D721Med (cell line): ENCODE results near the gene ABCF3.

Experiments used
- DNase-seq: peaks from one replicate; pipeline ENCODE4 v3.0.0; 2011; ENCODE audit warnings: low spot score; ENCODE audit not compliant: insufficient read length
- FAIRE-seq: peaks from 2 replicates; lab custom pipeline; 2011; peaks lifted over from hg19 to GRCh38; lab: Jason Lieb, UNC
- TF ChIP-seq, protein P1 (sequence below): IDR thresholded peaks from 2 replicates; pipeline ENCODE4 v1.5.1; 2012; ENCODE audit warnings: mild to moderate bottlenecking, control low read depth; ENCODE audit not compliant: insufficient read depth; ENCODE audit errors: missing control alignments

ABCF3 gene

DNA sequence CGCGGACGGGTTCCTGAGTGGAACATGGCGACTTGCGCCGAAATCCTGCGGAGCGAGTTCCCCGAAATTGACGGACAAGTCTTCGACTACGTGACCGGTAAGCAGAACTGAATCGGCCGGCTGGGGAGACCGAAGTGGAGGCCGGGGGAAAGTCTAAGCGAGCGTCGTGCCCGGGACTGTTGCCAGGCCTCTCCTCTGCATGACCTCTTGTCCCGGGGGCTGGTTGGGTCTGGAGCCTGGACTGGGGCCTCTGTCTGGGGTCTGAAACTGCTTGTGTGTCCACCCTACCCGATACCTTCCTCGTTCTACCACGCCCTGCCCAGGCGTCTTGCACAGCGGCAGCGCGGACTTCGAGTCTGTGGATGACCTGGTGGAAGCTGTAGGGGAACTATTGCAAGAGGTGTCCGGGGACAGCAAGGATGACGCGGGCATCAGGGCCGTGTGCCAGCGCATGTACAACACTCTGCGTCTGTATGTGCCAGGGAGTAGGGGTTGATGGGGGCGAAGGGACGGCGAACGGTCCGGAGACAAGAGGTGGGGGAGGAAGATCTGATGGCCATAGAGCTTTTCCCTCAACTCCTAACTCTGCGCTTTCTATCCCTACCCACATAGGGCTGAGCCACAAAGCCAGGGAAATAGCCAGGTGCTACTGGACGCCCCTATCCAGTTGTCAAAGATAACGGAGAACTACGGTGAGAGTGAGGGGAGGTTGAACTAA is at the start of gene ABCF3:
Gene ABCF3, plus strand, starts transcription at position 16 of the 718 bp plus-strand sequence. Its CDS starts 9 bp downstream, at position 25.
- DNase-seq: no peak
- TF ChIP-seq, protein P1, sequence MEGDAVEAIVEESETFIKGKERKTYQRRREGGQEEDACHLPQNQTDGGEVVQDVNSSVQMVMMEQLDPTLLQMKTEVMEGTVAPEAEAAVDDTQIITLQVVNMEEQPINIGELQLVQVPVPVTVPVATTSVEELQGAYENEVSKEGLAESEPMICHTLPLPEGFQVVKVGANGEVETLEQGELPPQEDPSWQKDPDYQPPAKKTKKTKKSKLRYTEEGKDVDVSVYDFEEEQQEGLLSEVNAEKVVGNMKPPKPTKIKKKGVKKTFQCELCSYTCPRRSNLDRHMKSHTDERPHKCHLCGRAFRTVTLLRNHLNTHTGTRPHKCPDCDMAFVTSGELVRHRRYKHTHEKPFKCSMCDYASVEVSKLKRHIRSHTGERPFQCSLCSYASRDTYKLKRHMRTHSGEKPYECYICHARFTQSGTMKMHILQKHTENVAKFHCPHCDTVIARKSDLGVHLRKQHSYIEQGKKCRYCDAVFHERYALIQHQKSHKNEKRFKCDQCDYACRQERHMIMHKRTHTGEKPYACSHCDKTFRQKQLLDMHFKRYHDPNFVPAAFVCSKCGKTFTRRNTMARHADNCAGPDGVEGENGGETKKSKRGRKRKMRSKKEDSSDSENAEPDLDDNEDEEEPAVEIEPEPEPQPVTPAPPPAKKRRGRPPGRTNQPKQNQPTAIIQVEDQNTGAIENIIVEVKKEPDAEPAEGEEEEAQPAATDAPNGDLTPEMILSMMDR: no peak
- FAIRE-seq: no peak

- DNase-seq: no peak
- TF ChIP-seq, protein P1: no peak
- no peak for FAIRE-seq
These were observed 45.6 kb upstream of the ABCF3 start for GRCh38 chr3:184140436-184140835.

- DNase-seq (no peak), FAIRE-seq (no peak)
- TF ChIP-seq, protein P1: no peak
These were observed 43.8 kb upstream of the ABCF3 start for GRCh38 chr3:184142199-184142598.

DNA sequence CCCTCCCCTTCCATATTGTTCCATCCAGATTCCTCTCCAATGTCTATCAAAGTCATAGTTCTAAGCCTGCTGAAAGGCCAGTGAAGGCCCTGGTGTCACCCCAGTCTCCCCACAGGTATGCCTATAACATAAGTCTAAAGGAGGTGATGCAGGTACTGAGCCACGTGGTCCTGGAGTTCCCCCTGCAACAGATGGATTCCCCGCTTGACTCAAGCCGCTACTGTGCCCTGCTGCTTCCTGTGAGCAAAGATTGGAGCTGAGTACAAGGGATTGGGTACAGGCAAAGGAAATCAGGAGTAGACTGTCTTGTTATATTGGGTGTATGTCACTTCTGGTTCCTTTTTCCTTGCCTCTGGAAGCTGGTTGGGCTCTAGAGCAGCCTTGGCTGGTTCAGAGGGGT is 42.7 kb upstream of the ABCF3 start:
- DNase-seq (no peak), FAIRE-seq (no peak)
- TF ChIP-seq, protein P1: no peak

GRCh38 chr3:184144505-184144904 is 41.5 kb upstream of the ABCF3 start:
- no peak for FAIRE-seq
- TF ChIP-seq, protein P1: no peak
- DNase-seq: no peak

- FAIRE-seq: peak; percentile 60
These were observed 40.9 kb upstream of the ABCF3 start for GRCh38 chr3:184145111-184145524.

More at GRCh38 chr3:184145111-184145524, 40.9 kb upstream of the ABCF3 start:
- TF ChIP-seq, protein P1: peak; percentile 72
- DNase-seq: no peak
